GM21786 (cell line): ENCODE measurements around the gene SLC38A11.

Experiments used
- ATAC-seq: cut with Tn5 transposase; IDR thresholded peaks from one replicate; pipeline ENCODE4 v1.9.1; 2021; ENCODE audit not compliant: unreplicated experiment

The SLC38A11 gene

GRCh38 chr2:164917296-164917903 is 37.9 kb downstream of the SLC38A11 start:
- no peak for ATAC-seq

GRCh38 chr2:164915566-164915965 is 39.8 kb downstream of the SLC38A11 start:
- ATAC-seq = no peak

- ATAC-seq = no peak
Measured at GRCh38 chr2:164913640-164914350, 41.5 kb downstream of the SLC38A11 start.

GRCh38 chr2:164913011-164913410 is 42.3 kb downstream of the SLC38A11 start:
- no peak for ATAC-seq

- ATAC-seq = no peak
Measured at GRCh38 chr2:164911832-164912231, 43.5 kb downstream of the SLC38A11 start.

GRCh38 chr2:164910101-164910899 is 45.0 kb downstream of the SLC38A11 start:
- ATAC-seq = peak; percentile 60

- ATAC-seq = no peak
Measured at GRCh38 chr2:164906947-164907346, 48.4 kb downstream of the SLC38A11 start.

- ATAC-seq = no peak
Measured at GRCh38 chr2:164905307-164905706, 50.0 kb downstream of the SLC38A11 start.

GRCh38 chr2:164903951-164904350 is 51.4 kb downstream of the SLC38A11 start:
- no peak for ATAC-seq

GRCh38 chr2:164903204-164903603 is 52.1 kb downstream of the SLC38A11 start:
- no peak for ATAC-seq

- no peak for ATAC-seq
Measured at GRCh38 chr2:164899121-164899520, 56.2 kb downstream of the SLC38A11 start.

GRCh38 chr2:164898475-164898874 is 56.9 kb downstream of the SLC38A11 start:
- no peak for ATAC-seq

GRCh38 chr2:164897469-164898260 is 57.7 kb downstream of the SLC38A11 start:
- ATAC-seq = no peak

- ATAC-seq = peak; percentile 98
Measured at GRCh38 chr2:164896634-164897355, 58.5 kb downstream of the SLC38A11 start.

GRCh38 chr2:164896226-164896625 is 59.1 kb downstream of the SLC38A11 start:
- ATAC-seq = no peak

- ATAC-seq = no peak
Measured at GRCh38 chr2:164891460-164891859, 63.9 kb downstream of the SLC38A11 start.

- no peak for ATAC-seq
Measured at GRCh38 chr2:164890544-164890943, 64.8 kb downstream of the SLC38A11 start.

- no peak for ATAC-seq
Measured at GRCh38 chr2:164888592-164888991, 66.7 kb downstream of the SLC38A11 start.

- ATAC-seq = no peak
Measured at GRCh38 chr2:164887434-164888144, 67.7 kb downstream of the SLC38A11 start.

- ATAC-seq = no peak
Measured at GRCh38 chr2:164882276-164882675, 73.0 kb downstream of the SLC38A11 start.
